ENCODE results near the gene INSYN2A. TPM values are rescaled to one million over a fixed set of nuclear protein-coding genes. Genes with fewer than 3 reads are reported as not detected.

The INSYN2A gene
- total and polyA plus RNA-seq, 9 of the 15 experiments (the other 6 are each of a cell fraction or from before 2014, with no cell fraction given): not detected

DNA sequence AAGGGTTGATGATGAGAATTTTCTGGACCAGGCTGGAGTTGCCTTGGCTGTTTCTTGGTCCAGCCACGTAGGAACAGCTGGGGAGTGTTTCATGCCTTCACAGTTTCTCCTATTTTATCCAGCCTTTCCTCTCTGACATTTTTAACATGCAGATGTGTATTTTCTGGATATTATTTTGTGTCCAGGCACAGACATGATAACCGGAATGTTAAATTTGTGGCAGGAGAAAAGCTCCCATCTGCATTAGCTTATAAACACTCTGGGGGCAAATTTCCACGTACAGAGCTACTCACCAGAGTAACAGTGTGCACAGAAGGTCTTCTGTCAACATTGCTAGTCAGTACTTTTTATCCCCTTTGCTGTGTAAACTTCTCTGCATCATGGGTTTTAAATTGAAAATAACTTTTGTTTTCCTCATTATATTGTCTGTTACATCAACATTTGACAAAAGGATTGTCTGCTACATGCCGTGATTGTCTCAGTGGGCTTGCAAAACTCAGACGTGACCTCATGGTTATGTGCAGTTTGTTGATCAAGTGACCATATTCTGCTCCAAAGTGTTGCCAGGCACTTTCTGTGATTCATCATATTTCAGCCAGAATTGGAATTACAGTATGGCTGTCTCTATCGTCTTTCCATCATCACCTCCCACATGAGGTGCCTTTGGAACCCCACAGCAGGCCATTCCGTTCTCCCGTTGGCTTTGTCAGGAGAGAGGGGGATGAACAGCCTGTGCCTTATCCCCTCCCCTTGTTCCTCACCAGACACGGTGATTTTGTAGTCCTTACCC is 41.4 kb downstream of the INSYN2A start:
- intact Hi-C loops (cut with micrococcal nuclease) (no loop called here), in situ Hi-C loops (cut with MboI) (no loop called here)
- no peaks in the 10 kb centered on the region for H4K20me1 ChIP-seq (replicated peaks; ENCODE audit: control insufficient read depth, insufficient read depth, low read length)

More for the DNA sequence above, 41.4 kb downstream of the INSYN2A start:
- no peaks in the 10 kb centered on the region for H3K9me1 ChIP-seq (ENCODE audit: control insufficient read depth, insufficient read depth, low read length)
- no peaks in the 10 kb centered on the region for H3K27me3 ChIP-seq (ENCODE audit: control insufficient read depth in 2 of 2, insufficient read depth in 2 of 2, low read length in 2 of 2)
- H3K36me3 ChIP-seq (ENCODE audit: control insufficient read depth, insufficient read depth, low read length): no peaks in the 10 kb centered on the region
- H3K4me2 ChIP-seq (ENCODE audit: insufficient read depth, low read length): no peak overlapping the region
- no peak for DNase-seq (ENCODE audit: extremely low read depth in 1 of 4, low spot score in 3 of 4)
- BruUV-seq (replicated peaks): no TSS peak
- H3K4me1 ChIP-seq (replicated peaks in 1 of 2; ENCODE audit: control insufficient read depth in 2 of 2, insufficient read depth in 2 of 2, low read length in 2 of 2): no peaks in the 10 kb centered on the region
- no peaks in the 10 kb centered on the region for H3K79me2 ChIP-seq (ENCODE audit: control insufficient read depth, insufficient read depth, low read length)
- 2% methylated on average over 8 of the region's 9 CpGs for WGBS (ENCODE audit: insufficient coverage, low coverage, missing lambda C conversion rate)
- H2AFZ ChIP-seq (ENCODE audit: low read depth, low read length): no peak overlapping the region
- no peak for ATAC-seq
- POLR2A ChIA-PET: interaction anchor here (0.6 kb wide), 1 partner anchor 36 kb away, joined by 5 read pairs; no protein-coding TSS in a partner anchor
- CTCF ChIA-PET (ENCODE audit: low intra/inter-chr PET ratio): no interaction called here
- FAIRE-seq: no peak
- no peaks in the 10 kb centered on the region for H3K9me3 ChIP-seq (replicated peaks; ENCODE audit: control insufficient read depth, insufficient read depth, low read depth, low read length)
- no peak overlapping the region for H3K4me3 ChIP-seq
- no peak overlapping the region for H3K9ac ChIP-seq (ENCODE audit: insufficient read depth in 1 of 2, low read depth in 2 of 2, low read length in 2 of 2)
- TF ChIP-seq SMARCA4 (IDR thresholded peaks at IDR 0.05): no peak
- TF ChIP-seq, protein P1, sequence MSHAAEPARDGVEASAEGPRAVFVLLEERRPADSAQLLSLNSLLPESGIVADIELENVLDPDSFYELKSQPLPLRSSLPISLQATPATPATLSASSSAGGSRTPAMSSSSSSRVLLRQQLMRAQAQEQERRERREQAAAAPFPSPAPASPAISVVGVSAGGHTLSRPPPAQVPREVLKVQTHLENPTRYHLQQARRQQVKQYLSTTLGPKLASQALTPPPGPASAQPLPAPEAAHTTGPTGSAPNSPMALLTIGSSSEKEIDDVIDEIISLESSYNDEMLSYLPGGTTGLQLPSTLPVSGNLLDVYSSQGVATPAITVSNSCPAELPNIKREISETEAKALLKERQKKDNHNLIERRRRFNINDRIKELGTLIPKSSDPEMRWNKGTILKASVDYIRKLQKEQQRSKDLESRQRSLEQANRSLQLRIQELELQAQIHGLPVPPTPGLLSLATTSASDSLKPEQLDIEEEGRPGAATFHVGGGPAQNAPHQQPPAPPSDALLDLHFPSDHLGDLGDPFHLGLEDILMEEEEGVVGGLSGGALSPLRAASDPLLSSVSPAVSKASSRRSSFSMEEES (CRISPR knock-in tag; IDR thresholded peaks at IDR 0.05): no peak
- no peak for TF ChIP-seq ZNF551 (CRISPR knock-in tag; IDR thresholded peaks at IDR 0.05)
- no peak for TF ChIP-seq NEUROD1 (IDR thresholded peaks at IDR 0.05; ENCODE audit: borderline replicate concordance, low read depth, low read length, partially characterized antibody)
- TF ChIP-seq ZC3H4 (CRISPR knock-in tag; IDR thresholded peaks at IDR 0.05; ENCODE audit: borderline replicate concordance): no peak
- TF ChIP-seq ZNF699 (CRISPR knock-in tag; IDR thresholded peaks at IDR 0.05; ENCODE audit: insufficient replicate concordance): no peak
- no peak for TF ChIP-seq NCOR1 (IDR thresholded peaks at IDR 0.05)
- TF ChIP-seq, protein P2, sequence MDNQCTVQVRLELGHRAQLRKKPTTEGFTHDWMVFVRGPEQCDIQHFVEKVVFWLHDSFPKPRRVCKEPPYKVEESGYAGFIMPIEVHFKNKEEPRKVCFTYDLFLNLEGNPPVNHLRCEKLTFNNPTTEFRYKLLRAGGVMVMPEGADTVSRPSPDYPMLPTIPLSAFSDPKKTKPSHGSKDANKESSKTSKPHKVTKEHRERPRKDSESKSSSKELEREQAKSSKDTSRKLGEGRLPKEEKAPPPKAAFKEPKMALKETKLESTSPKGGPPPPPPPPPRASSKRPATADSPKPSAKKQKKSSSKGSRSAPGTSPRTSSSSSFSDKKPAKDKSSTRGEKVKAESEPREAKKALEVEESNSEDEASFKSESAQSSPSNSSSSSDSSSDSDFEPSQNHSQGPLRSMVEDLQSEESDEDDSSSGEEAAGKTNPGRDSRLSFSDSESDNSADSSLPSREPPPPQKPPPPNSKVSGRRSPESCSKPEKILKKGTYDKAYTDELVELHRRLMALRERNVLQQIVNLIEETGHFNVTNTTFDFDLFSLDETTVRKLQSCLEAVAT (IDR thresholded peaks at IDR 0.05): no peak
- TF ChIP-seq, protein P3, sequence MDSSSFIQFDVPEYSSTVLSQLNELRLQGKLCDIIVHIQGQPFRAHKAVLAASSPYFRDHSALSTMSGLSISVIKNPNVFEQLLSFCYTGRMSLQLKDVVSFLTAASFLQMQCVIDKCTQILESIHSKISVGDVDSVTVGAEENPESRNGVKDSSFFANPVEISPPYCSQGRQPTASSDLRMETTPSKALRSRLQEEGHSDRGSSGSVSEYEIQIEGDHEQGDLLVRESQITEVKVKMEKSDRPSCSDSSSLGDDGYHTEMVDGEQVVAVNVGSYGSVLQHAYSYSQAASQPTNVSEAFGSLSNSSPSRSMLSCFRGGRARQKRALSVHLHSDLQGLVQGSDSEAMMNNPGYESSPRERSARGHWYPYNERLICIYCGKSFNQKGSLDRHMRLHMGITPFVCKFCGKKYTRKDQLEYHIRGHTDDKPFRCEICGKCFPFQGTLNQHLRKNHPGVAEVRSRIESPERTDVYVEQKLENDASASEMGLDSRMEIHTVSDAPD (CRISPR knock-in tag; IDR thresholded peaks at IDR 0.05): no peak
- no peak for TF ChIP-seq ZNF316 (IDR thresholded peaks at IDR 0.05)
- TF ChIP-seq HMGN3 (IDR thresholded peaks at IDR 0.05; ENCODE audit: borderline replicate concordance, extremely low read depth, insufficient read length, low read depth, low read length): no peak
- TF ChIP-seq SAFB (IDR thresholded peaks at IDR 0.05; ENCODE audit: borderline replicate concordance, low read depth, low read length): no peak
- TF ChIP-seq, protein P4, sequence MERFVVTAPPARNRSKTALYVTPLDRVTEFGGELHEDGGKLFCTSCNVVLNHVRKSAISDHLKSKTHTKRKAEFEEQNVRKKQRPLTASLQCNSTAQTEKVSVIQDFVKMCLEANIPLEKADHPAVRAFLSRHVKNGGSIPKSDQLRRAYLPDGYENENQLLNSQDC (CRISPR knock-in tag; IDR thresholded peaks at IDR 0.05): no peak
- no peak for TF ChIP-seq SRSF7 (optimal IDR thresholded peaks at IDR 0.05; ENCODE audit: low read depth, low read length)
- no peak for TF ChIP-seq NFE2 (IDR thresholded peaks at IDR 0.05; ENCODE audit: low read depth)
- no peak for TF ChIP-seq ELF4 (CRISPR knock-in tag; IDR thresholded peaks at IDR 0.05)
- no peak for TF ChIP-seq CCAR2 (IDR thresholded peaks at IDR 0.05; ENCODE audit: low read depth, low read length)
- no peak for TF ChIP-seq BDP1 (IDR thresholded peaks at IDR 0.05; ENCODE audit: insufficient read depth, insufficient read length)
- no peak for TF ChIP-seq RHOXF2B (CRISPR knock-in tag; conservative IDR thresholded peaks at IDR 0.05)
- H3K27ac ChIP-seq (ENCODE audit: extremely low read depth, low read depth, low read length): no peak overlapping the region
